Inflammatory macrophage treated with lipopolysaccharide for 1 hour (primary cell): ENCODE results near the gene TMEM82.
"Not testable (repeated sequence)": the region's sequence is repeated elsewhere in the genome, so short reads cannot be mapped to it uniquely, and the experiment has no call there.

ENCODE experiments used
- DNase-seq, 2 donors: peaks; one replicate each; pipeline ENCODE4 v3.0.0-alpha.2; 2020 to 2022

Gene TMEM82

DNA sequence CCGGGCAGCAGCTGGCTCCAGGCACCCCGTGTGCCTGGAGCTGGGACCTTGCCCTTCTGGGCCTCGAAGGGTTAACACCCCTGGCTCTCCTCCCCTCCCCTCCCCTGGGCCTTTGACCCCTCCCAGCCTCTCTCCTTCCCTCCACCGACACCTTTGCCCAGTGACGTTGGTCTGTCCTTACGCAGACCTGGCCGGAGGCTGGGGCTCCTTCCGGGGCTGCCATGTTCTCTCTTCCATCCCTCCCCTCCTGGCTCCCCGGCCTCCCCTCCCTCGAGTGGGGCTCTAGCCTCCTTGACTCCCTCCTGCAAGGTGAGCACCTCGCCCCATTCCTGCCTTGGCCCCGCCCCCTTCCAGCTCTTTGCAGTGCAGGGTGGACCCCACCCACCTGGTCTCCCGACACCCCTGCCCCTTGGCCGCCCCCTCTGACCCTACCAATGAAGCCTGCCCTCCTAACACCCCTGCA is at the start of gene TMEM82:
Gene TMEM82, plus strand, starts transcription at position 161 of the 463 bp plus-strand sequence. Its CDS starts 61 bp downstream, at position 222.
- no peak for DNase-seq

GRCh38 chr1:15693371-15693770 is 48.9 kb upstream of the TMEM82 start:
- no peak for DNase-seq

DNA sequence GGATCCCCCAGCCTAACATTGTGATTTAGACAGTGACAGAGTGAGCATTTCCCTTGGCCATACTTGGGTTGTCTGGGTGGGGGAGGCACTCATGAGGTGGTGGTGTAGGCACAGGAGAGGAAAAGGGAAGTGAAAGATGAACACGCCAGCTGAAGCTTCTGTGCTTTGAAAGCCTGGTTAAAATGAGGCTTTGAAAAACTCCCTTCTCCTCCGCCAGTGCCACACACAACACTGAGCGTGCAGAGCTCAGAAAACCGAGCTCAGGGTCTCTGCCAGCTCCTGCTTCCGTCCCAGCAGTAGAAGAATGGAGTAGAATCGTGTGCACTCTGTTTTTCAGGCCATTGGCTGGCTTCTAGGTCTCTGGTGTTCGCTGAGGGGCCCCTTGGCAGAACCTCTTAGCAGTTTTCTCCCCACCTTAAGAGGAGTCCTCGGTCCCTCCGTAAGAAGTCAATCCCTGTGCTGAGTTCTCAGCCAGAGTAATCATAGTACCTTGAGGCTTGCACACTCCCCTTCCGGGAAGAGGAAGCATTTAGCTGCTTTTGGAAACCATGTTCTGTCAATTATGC is 45.3 kb upstream of the TMEM82 start:
- peak; percentile 81 to 83 for DNase-seq

DNA sequence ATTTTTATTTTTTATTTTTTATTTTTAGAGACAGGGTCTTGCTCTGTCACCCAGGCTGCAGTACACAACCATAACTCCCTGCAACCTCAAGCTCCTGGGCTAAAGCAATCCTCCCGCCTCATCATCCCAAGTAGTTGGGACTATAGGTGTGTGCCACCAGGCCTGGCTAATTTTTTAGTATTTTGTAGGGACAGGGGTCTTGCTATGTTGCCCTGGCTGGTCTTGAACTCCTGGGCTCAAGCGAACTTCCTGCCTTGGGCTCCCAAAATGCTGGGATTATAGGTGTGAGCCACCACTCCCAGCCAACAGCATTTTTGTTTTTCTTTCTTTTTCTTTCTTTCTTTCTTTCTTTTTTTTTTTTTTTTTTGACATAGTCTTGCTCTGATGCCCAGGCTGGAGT is 44.1 kb upstream of the TMEM82 start:
- DNase-seq, result no peak

DNA sequence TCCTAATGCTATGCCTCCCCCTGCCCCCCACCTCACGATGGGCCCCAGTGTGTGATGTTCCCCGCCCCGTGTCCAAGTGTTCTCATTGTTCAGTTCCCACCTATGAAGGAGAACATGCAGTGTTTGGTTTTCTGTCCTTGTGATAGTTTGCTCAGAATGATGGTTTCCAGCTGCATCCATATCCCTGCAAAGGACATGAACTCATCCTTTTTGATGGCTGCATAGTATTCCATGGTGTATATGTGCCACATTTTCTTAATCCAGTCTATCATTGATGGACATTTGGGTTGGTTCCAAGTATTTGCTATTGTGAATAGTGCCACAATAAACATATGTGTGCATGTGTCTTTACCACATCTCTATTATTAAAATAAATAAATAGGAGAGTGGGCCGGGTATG is 43.0 kb upstream of the TMEM82 start:
- DNase-seq, result not testable (repeated sequence)

- DNase-seq, result no peak
Measured at GRCh38 chr1:15700508-15700907, 41.8 kb upstream of the TMEM82 start.

GRCh38 chr1:15701784-15702183 is 40.5 kb upstream of the TMEM82 start:
- DNase-seq, result no peak

- no peak for DNase-seq
Measured at GRCh38 chr1:15702722-15703550, 39.4 kb upstream of the TMEM82 start.

DNA sequence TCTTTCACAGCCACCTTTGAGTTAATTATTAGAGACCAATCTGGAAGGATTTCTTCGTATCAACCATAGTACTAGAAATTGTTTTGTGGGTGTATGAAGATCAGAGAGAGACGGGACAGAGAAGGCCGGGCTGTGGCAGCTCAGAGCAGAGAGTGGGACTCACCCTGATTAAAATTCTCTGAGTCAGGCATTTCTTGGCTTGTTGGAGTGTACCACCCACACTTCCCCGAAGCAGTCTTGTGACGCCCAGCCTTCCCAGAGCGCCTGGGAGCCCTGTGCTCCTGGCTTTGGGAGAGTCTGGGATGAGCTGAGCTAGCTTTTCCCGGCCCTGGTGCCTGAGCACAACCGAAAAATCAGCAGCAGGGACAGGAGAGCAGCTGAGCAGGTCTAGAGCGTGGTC is 38.7 kb upstream of the TMEM82 start:
- peak; percentile 50 to 68 for DNase-seq

DNA sequence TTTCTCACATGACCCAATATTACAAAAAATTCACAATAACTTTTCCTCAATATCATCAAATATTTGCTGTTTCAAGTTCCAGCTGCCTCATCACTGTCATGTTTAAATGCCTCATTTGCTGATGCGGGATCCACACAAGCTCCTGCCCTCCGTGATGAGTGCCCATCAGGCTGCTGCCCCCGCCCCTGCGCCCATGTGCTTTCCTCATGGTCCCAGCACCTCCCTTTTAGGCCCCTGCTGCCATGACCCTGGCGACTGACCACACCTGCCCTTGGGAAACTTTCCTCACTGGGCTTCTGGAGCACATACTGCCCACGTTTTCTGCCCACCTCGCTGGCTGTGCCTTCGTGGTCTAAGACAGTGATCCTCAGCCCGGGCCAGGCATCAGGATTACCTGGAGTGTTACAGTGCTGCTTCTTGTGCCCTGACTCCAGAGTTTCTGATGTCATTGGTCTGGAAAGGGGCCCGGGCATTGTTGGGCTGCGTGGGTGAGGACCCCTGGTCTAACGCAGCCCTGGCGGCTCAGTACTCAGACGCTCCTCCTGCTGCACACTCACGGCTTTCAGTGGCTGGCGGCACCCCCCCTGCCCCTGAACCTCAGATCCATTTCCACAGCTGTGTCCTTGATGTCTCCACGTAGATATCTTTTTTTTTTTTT is 37.6 kb upstream of the TMEM82 start:
- DNase-seq, result no peak

DNA sequence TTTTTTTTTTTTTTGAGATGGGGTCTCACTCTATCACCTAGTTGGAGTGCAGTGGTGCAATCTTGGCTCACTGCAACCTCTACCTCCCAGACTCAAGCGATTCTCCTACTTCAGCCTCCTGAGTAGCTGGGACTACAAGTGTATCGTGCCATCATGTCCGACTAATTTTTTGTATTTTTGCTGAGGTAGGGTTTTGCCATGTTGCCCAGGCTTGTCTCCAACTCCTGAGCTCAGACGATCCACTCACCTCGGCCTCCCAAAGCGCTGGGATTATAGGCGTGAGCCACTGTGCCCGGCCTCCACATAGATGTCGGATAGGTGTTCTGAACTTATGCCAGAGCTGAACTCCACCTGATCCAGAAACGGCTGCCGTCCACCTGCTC is 37.1 kb upstream of the TMEM82 start:
- no peak for DNase-seq

DNA sequence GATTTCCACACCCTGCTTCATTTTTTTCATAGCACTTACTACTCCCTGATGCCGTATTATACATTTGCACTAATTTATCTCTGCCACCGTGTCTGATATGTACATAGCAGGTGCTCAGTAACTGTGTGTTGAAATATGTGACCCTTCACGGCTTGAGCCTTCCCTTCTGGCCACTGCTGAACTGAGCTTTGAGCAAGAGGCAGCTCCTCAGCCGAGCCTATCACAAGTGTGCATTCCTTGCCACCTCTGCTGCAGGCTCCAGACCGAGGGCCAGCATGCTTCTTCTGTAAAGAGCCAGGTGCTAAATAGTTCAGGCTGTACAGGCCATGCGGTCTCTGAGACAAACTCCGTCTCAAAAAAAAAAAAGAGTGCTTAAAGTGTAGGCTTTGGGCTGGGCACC is 35.5 kb upstream of the TMEM82 start:
- no peak for DNase-seq

DNA sequence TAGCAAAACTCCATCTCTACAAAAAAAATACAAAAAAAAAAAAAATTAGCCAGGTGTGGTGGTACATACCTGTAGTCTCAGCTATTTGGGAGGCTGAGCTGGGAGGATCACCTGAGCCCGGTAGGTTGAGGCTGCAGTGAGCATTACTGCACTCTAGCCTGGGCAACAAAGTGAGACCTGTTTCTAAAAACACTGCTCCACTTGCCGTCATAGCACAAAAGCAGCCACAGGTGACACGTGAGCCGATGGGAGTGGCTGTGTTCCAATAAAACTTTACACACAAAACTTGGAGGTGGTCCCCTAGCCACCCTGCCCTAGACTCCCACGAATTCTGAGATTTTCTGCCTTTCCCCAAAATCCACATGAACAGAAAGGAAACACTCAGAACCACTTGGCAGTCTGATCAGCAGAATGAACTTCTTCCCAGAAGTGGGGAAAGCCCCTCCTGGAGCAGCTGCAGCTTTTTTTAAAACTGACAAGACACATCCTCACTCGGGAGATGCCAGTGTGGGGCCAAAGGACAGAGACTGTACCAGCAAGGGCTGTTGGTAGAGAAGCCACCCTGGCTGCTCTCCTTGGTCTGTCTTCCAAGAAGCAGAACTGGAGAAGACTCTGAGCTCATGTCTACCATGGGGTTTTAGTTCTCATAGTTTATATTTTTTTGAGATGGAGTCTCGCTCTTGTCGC is 34.9 kb upstream of the TMEM82 start:
- DNase-seq, result peak; percentile 13 to 23

DNA sequence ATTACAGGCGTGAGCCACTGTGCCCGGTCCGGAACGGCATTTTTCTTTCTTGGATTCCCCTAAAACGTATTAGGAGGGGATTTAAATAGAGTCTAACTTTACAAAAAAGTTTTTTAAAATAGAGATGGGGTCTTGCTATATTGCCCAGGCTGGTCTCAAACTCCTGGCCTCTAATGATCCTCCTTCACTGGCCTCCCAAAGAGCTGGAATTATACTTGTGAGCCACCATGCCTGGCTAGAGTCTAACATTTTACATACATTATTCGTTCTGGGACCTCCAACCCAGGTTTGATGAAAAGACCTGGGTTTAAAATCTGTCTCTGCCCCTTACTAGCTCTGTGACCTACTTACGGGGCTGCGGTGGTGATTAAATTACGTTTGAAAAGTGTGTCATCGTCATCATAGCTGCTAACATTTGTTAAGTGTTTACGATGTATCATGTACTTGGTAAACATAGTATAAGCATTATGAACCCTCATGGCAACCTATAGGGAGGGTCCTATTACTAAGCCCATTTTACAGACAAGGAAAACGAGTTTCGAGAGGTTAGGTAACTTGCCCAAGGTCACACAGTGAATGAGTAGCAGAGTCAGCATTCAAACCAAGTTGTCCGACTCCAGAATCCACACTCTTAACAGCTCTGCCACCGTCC is 33.7 kb upstream of the TMEM82 start:
- no peak for DNase-seq

GRCh38 chr1:15709226-15709625 is 33.1 kb upstream of the TMEM82 start:
- no peak for DNase-seq

DNA sequence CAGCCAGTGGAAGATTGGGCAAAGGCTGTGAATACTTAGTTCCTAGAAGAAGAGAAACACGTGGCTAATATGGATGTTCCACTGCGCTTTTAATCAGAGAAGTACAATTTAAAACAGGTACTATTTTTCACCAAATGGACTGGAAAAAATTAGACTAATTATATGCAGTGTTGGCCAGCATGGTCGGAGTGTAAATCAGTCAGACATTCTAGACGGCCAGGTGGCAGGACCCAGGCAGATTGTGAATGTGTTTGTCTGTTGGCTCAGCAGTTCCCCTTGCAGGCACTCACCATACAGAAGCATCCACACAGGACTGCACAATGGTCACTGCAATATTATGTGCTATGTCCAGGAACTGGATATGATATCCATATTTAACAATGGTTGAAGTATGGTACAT is 30.1 kb upstream of the TMEM82 start:
- DNase-seq, result no peak

- no peak for DNase-seq
Measured at GRCh38 chr1:15714406-15715136, 27.7 kb upstream of the TMEM82 start.

GRCh38 chr1:15717418-15718125 is 24.7 kb upstream of the TMEM82 start:
- no peak for DNase-seq

- DNase-seq, result no peak
Measured at GRCh38 chr1:15718199-15718601, 24.1 kb upstream of the TMEM82 start.

- DNase-seq, result no peak
Measured at GRCh38 chr1:15719381-15720120, 22.7 kb upstream of the TMEM82 start.

- no peak for DNase-seq
Measured at GRCh38 chr1:15720861-15721260, 21.4 kb upstream of the TMEM82 start.
